IMR-90 (cell line): ENCODE results near the gene DCC. TPM values are rescaled to one million over a fixed set of nuclear protein-coding genes. Genes with fewer than 3 reads are reported as not detected.

Experiments used
- ATAC-seq: fragments of 200-7000 bp; cut with Tn5 transposase; 2 replicates; pipeline ENCODE4 v1.9.1; 2020; ENCODE audit warnings: low read depth, mild to moderate bottlenecking, moderate library complexity
- BruUV-seq: library from RNA; stranded (reverse); fragments of 400-500 nt; replicated peaks from 2 replicates; lab custom pipeline; 2021; lab: Mats Ljungman, UMichigan
- CTCF ChIA-PET: fragments of 300-600 bp; formaldehyde crosslinking; extraction: SDS; loops from one replicate; lab custom pipeline; 2021; ENCODE audit warnings: antibody characterized with exemption; lab: Yijun Ruan, JAX
- POLR2A ChIA-PET: fragments of 300-600 bp; sonication (Branson Sonifier 250); formaldehyde crosslinking; loops from one replicate; lab custom pipeline; 2022; ENCODE audit warnings: antibody characterized with exemption; ENCODE audit not compliant: unreplicated experiment; lab: Charles Lee
- DNase-seq: peaks from one replicate; pipeline ENCODE4 v3.0.0; 2013
- H2AFZ ChIP-seq: replicated peaks from 2 replicates; pipeline ENCODE3; 2013; ENCODE audit warnings: low read length, mild to moderate bottlenecking; ENCODE audit not compliant: poor library complexity
- H2AK5ac ChIP-seq: 2 replicates; pipeline ENCODE4 v1.6.1; 2013; ENCODE audit warnings: low read depth, low read length, inconsistent platforms
- H2AK9ac ChIP-seq: replicated peaks from 2 replicates; pipeline ENCODE3; 2013; ENCODE audit warnings: mild to moderate bottlenecking, low read depth, low read length, moderate library complexity; ENCODE audit not compliant: poor library complexity
- H2BK120ac ChIP-seq: 2 replicates; pipeline ENCODE4 v1.6.1; 2013; ENCODE audit warnings: low read depth, low read length, inconsistent platforms
- H2BK15ac ChIP-seq: 3 replicates; pipeline ENCODE4 v1.6.1; 2013; ENCODE audit warnings: low read depth, low read length, inconsistent platforms
- H2BK20ac ChIP-seq: 2 replicates; pipeline ENCODE4 v1.6.1; 2013; ENCODE audit warnings: low read depth, mild to moderate bottlenecking, inconsistent platforms, low read length, moderate library complexity
- H2BK5ac ChIP-seq: 2 replicates; pipeline ENCODE4 v1.6.1; 2013; ENCODE audit warnings: mild to moderate bottlenecking, low read depth, low read length, inconsistent platforms; ENCODE audit not compliant: poor library complexity, severe bottlenecking
- H3K14ac ChIP-seq: replicated peaks from 2 replicates; pipeline ENCODE4 v1.6.1; 2013; ENCODE audit warnings: low read depth, low read length, inconsistent platforms
- H3K18ac ChIP-seq: 2 replicates; pipeline ENCODE4 v1.6.1; 2013; ENCODE audit warnings: low read depth, low read length, control low read depth
- H3K23ac ChIP-seq: 2 replicates; pipeline ENCODE4 v1.6.1; 2013; ENCODE audit warnings: low read depth, low read length, inconsistent platforms
- H3K27ac ChIP-seq: 2 replicates; pipeline ENCODE4 v1.5.1; 2013; ENCODE audit warnings: mild to moderate bottlenecking, control low read depth, low read length; ENCODE audit not compliant: insufficient read depth
- H3K27me3 ChIP-seq: 2 replicates; pipeline ENCODE4 v1.6.1; 2013; ENCODE audit warnings: low read length; ENCODE audit not compliant: control insufficient read depth, insufficient read depth
- H3K36me3 ChIP-seq: 2 replicates; pipeline ENCODE4 v1.6.1; 2013; ENCODE audit warnings: low read length, mixed read lengths; ENCODE audit not compliant: control insufficient read depth, insufficient read depth
- H3K4ac ChIP-seq: 2 replicates; pipeline ENCODE4 v1.6.1; 2013; ENCODE audit warnings: low read depth, low read length, inconsistent platforms
- H3K4me1 ChIP-seq: 2 replicates; pipeline ENCODE4 v1.6.1; 2013; ENCODE audit warnings: low read length, mixed read lengths; ENCODE audit not compliant: control insufficient read depth, insufficient read depth
- H3K4me2 ChIP-seq: 2 replicates; pipeline ENCODE4 v1.6.1; 2013; ENCODE audit warnings: low read depth, mild to moderate bottlenecking, control low read depth, low read length, moderate library complexity
- H3K4me3 ChIP-seq: 2 replicates; pipeline ENCODE4 v1.5.1; 2013; ENCODE audit warnings: low read depth, mild to moderate bottlenecking, control low read depth, low read length, moderate library complexity; ENCODE audit not compliant: insufficient read depth
- H3K56ac ChIP-seq: 2 replicates; pipeline ENCODE4 v1.6.1; 2013; ENCODE audit warnings: low read length, inconsistent platforms; ENCODE audit not compliant: insufficient read depth; ENCODE audit errors: extremely low read depth
- H3K79me1 ChIP-seq, 2 experiments: 2 replicates each; pipeline ENCODE4 v1.6.1; 2013; ENCODE audit warnings: low read length in 2 of 2, inconsistent platforms in 1 of 2, low read depth in 1 of 2
- H3K9ac ChIP-seq: 2 replicates; pipeline ENCODE4 v1.6.1; 2013; ENCODE audit warnings: low read depth, low read length, control low read depth
- H3K9me1 ChIP-seq: 2 replicates; pipeline ENCODE4 v1.6.1; 2013; ENCODE audit warnings: low read length, inconsistent platforms; ENCODE audit not compliant: insufficient read depth
- H3K9me3 ChIP-seq: 2 replicates; pipeline ENCODE4 v1.6.1; 2013; ENCODE audit warnings: low read length; ENCODE audit not compliant: control insufficient read depth, insufficient read depth
- H4K20me1 ChIP-seq: 2 replicates; pipeline ENCODE4 v1.6.1; 2013; ENCODE audit warnings: low read length, inconsistent platforms; ENCODE audit not compliant: insufficient read depth
- H4K5ac ChIP-seq: 2 replicates; pipeline ENCODE4 v1.6.1; 2013; ENCODE audit warnings: mild to moderate bottlenecking, low read depth, low read length, control low read depth
- H4K8ac ChIP-seq, 2 experiments: 2 replicates each; pipeline ENCODE4 v1.6.1; 2013; ENCODE audit warnings: low read depth in 2 of 2, low read length in 2 of 2, control low read depth in 1 of 2, inconsistent platforms in 1 of 2
- H4K91ac ChIP-seq: 2 replicates; pipeline ENCODE4 v1.6.1; 2013; ENCODE audit warnings: low read depth, low read length, inconsistent platforms; ENCODE audit not compliant: insufficient read depth
- CEBPB ChIP-seq: IDR thresholded peaks from 2 replicates; pipeline ENCODE4 v1.6.1; 2012; ENCODE audit warnings: low read depth, low read length, improper control_type of control experiment
- NFE2L2 ChIP-seq: fragments of 150-350 bp; IDR thresholded peaks from 2 replicates; pipeline ENCODE4 v1.6.1; 2016; ENCODE audit warnings: low read depth, mild to moderate bottlenecking, low read length
- RAD21 ChIP-seq: IDR thresholded peaks from 2 replicates; pipeline ENCODE4 v1.6.1; 2012; ENCODE audit warnings: low read length, improper control_type of control experiment
- RFX5 ChIP-seq: IDR thresholded peaks from 2 replicates; pipeline ENCODE4 v1.8.0; 2012; ENCODE audit warnings: low read depth, mild to moderate bottlenecking, low read length, moderate library complexity
- SMC3 ChIP-seq: fragments of 150-350 bp; IDR thresholded peaks from 2 replicates; pipeline ENCODE4 v1.6.1; 2016; ENCODE audit warnings: low read depth, mild to moderate bottlenecking, antibody characterized with exemption, low read length, moderate library complexity
- USF2 ChIP-seq: fragments of 150-350 bp; IDR thresholded peaks from 2 replicates; pipeline ENCODE4 v1.6.1; 2017; ENCODE audit warnings: mild to moderate bottlenecking, antibody characterized with exemption, low read length, low read depth
- WGBS, 2 experiments: methylation state at CpG; one replicate each; pipeline versions ENCODE4 v1.1.5 to v1.1.7; 2013; ENCODE audit warnings: missing lambda C conversion rate in 2 of 2; ENCODE audit not compliant: insufficient read length in 1 of 2; ENCODE audit errors: extremely low coverage in 2 of 2; 5-methylcytosine and 5-hydroxymethylcytosine counted together
- dilution Hi-C: fragments of 300-500 bp; cut with HindIII; formaldehyde crosslinking; loops from one replicate; pipeline ENCODE4 v1.14.3; 2018; ENCODE audit warnings: low sequenced_read_pairs; ENCODE audit not compliant: unreplicated experiment
- in situ Hi-C: fragments of 300-500 bp; cut with MboI; formaldehyde crosslinking; loops from 3 replicates; pipeline ENCODE4 v1.14.3; 2019; ENCODE audit warnings: low sequenced_read_pairs, inconsistent platforms, mixed read lengths
- intact Hi-C: fragments of 100-400 bp; cut with micrococcal nuclease; formaldehyde crosslinking; loops from 2 replicates; pipeline ENCODE4 v1.10.0; 2022
- polyA plus RNA-seq, 3 experiments: library from polyadenylated mRNA; depleted of rRNA; stranded (reverse); fragments of >200 nt; gene quantifications; 2 replicates each; pipeline ENCODE4 v1.2.3, GENCODE V29; 2012; ENCODE audit warnings: low replicate concordance in 1 of 3
- total RNA-seq: library from RNA; depleted of rRNA; stranded (reverse); fragments of >200 nt; gene quantifications from 2 replicates; pipeline ENCODE4 v1.2.3, GENCODE V29; 2012

The DCC gene
- total and polyA plus RNA-seq, 2 of the 4 experiments (the other 2 are of a cell fraction) = 0.31 to 0.54 TPM

DNA sequence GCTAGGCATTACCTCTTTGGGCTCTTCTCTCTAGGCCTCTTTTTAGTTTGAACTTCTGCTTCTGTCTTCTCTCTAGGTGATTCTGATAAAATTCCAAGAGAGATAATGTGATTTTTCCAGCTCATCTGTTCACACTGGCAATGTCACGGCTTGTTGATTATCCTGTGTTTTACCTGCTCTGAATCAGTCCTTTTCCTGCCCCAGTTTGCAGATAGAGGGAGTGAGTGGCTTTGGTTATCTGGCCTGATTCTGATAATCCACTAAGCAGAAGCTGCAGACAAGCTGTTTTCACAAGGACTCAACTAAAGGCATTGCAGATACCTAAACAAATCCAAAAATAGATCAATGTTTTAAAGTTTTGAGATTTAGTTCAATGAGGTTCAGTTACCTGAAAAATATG is 111.9 kb downstream of the DCC start:
- no CpG with 5 or more reads among the region's 1 CpG for WGBS, 2 experiments
- Histone ChIP-seq H4K5ac (no peak overlapping the region), H2AK5ac (no peak overlapping the region), H2BK15ac (no peak overlapping the region), H4K8ac (no peak overlapping the region), H2AFZ (no peak overlapping the region), H3K4ac (no peak overlapping the region), H4K20me1 (no peaks in the 10 kb centered on the region), H3K18ac (no peak overlapping the region), H3K9me1 (no peaks in the 10 kb centered on the region), H3K4me3 (no peak overlapping the region), H3K9ac (no peak overlapping the region), H3K79me1 (no peaks in the 10 kb centered on the region), H3K56ac (no peak overlapping the region), H2BK5ac (no peak overlapping the region), H3K23ac (no peak overlapping the region), H2BK20ac (no peak overlapping the region), H3K14ac (no peak overlapping the region), H3K36me3 (no peaks in the 10 kb centered on the region), H3K27ac (no peak overlapping the region), H3K9me3 (peaks cover 3% of the 10 kb centered on the region), H3K4me2 (no peak overlapping the region), H4K91ac (no peak overlapping the region), H3K4me1 (no peaks in the 10 kb centered on the region), H2BK120ac (no peak overlapping the region), H2AK9ac (no peak overlapping the region), H3K27me3 (no peaks in the 10 kb centered on the region)
- BruUV-seq = no TSS peak
- no peak for TF ChIP-seq CEBPB
- no peak for TF ChIP-seq RFX5
- no peak for TF ChIP-seq RAD21
- TF ChIP-seq USF2 = no peak
- no peak for TF ChIP-seq NFE2L2
- TF ChIP-seq SMC3 = no peak
- dilution Hi-C loops = no loop called here
- POLR2A ChIA-PET = no interaction called here
- intact Hi-C loops = no loop called here
- ATAC-seq (no peak), DNase-seq (no peak)
- CTCF ChIA-PET = no interaction called here
- in situ Hi-C loops = no loop called here
